NCI-H187 (cell line): Measurements from ENCODE around the gene DAG1.
"Not testable (repeated sequence)": the region's sequence is repeated elsewhere in the genome, so short reads cannot be mapped to it uniquely, and the experiment has no call there.

ENCODE experiments used
- DNase-seq, 2 experiments: peaks; one replicate each; lab custom pipeline; 2025; lab: John Stamatoyannopoulos, UW

The DAG1 gene

GRCh38 chr3:49470714-49471420 lies 800 bp downstream of the DAG1 start:
- DNase-seq, result no peak

- DNase-seq, result no peak
Observed at GRCh38 chr3:49471856-49472495, 1.9 kb downstream of the DAG1 start.

- DNase-seq, result no peak
Observed at GRCh38 chr3:49476563-49476962, 6.5 kb downstream of the DAG1 start.

GRCh38 chr3:49482766-49483165 lies 12.7 kb downstream of the DAG1 start:
- no peak for DNase-seq

- no peak for DNase-seq
Observed at GRCh38 chr3:49484471-49484870, 14.4 kb downstream of the DAG1 start.

- DNase-seq, result no peak
Observed at GRCh38 chr3:49489247-49489646, 19.2 kb downstream of the DAG1 start.

- DNase-seq, result no peak
Observed at GRCh38 chr3:49492969-49493368, 22.9 kb downstream of the DAG1 start.

GRCh38 chr3:49493901-49494300 lies 23.8 kb downstream of the DAG1 start:
- no peak for DNase-seq

- DNase-seq, result no peak
Observed at GRCh38 chr3:49495023-49495422, 25.0 kb downstream of the DAG1 start.

GRCh38 chr3:49496845-49497244 lies 26.8 kb downstream of the DAG1 start:
- DNase-seq, result not testable (repeated sequence)

- DNase-seq, result no peak
Observed at GRCh38 chr3:49497606-49498005, 27.5 kb downstream of the DAG1 start.

GRCh38 chr3:49498239-49498638 lies 28.2 kb downstream of the DAG1 start:
- no peak for DNase-seq

GRCh38 chr3:49498648-49499047 lies 28.6 kb downstream of the DAG1 start:
- DNase-seq, result no peak

GRCh38 chr3:49500205-49500731 lies 30.2 kb downstream of the DAG1 start:
- no peak for DNase-seq

- no peak for DNase-seq
Observed at GRCh38 chr3:49500732-49501609, 30.9 kb downstream of the DAG1 start.

GRCh38 chr3:49501842-49502241 lies 31.8 kb downstream of the DAG1 start:
- DNase-seq, result no peak

- DNase-seq, result no peak
Observed at GRCh38 chr3:49506906-49507305, 36.8 kb downstream of the DAG1 start.

GRCh38 chr3:49509028-49509561 lies 39.0 kb downstream of the DAG1 start:
- DNase-seq, result no peak

- DNase-seq, result no peak
Observed at GRCh38 chr3:49511639-49512038, 41.6 kb downstream of the DAG1 start.

- no peak for DNase-seq
Observed at GRCh38 chr3:49512781-49513355, 42.8 kb downstream of the DAG1 start.

- DNase-seq, result no peak
Observed at GRCh38 chr3:49513494-49514124, 43.5 kb downstream of the DAG1 start.
